ENCODE data around the gene DIO3. TPM values are rescaled to one million over a fixed set of nuclear protein-coding genes. Genes with fewer than 3 reads are reported as not detected.

The DIO3 gene
- total RNA-seq, 2 experiments from 2014 or later = not detected

- H3K4me1 ChIP-seq (ENCODE audit: insufficient read depth, low read length) = peaks cover 2% of the 10 kb centered on the region
- DNase-seq = no peak
- Mint-ChIP-seq H3K4me3 (no peak overlapping the region), H3K4me1 (ENCODE audit: low read depth) (peaks cover 4% of the 10 kb centered on the region), H3K36me3 (ENCODE audit: low read depth) (no peaks in the 10 kb centered on the region), H3K9me3 (no peaks in the 10 kb centered on the region), H3K27ac (no peak overlapping the region), H3K27me3 (peaks cover 49% of the 10 kb centered on the region)
- H3K27me3 ChIP-seq (ENCODE audit: control insufficient read depth in 1 of 2, insufficient read depth in 2 of 2, low read length in 2 of 2) = peaks cover 20 to 43% of the 10 kb centered on the region in 2 experiments
- ChIA-PET POLR2A (no interaction called here), CTCF (no interaction called here)
- TF ChIP-seq CTCF (IDR thresholded peaks at IDR 0.05) = no peak
- intact Hi-C loops (cut with DNase I, micrococcal nuclease) = no loop called here
- no peak overlapping the region for H3K27ac ChIP-seq (ENCODE audit: low read depth in 1 of 2, low read length in 2 of 2)
- no peak for ATAC-seq (ENCODE audit: poor library complexity)
- peaks cover 0 to 27% of the 10 kb centered on the region in 2 experiments for H3K9me3 ChIP-seq (ENCODE audit: control insufficient read depth in 1 of 2, insufficient read depth in 1 of 2, low read length in 2 of 2)
- no peaks in the 10 kb centered on the region for H3K36me3 ChIP-seq (ENCODE audit: insufficient read depth, low read length)
- no peak overlapping the region for H3K4me3 ChIP-seq (ENCODE audit: low read length)
Observed at GRCh38 chr14:101558739-101559240, 2.5 kb upstream of the DIO3 start.

GRCh38 chr14:101559250-101559623, 2.1 kb upstream of the DIO3 start:
- Mint-ChIP-seq H3K4me3 (no peak overlapping the region), H3K36me3 (ENCODE audit: low read depth) (no peaks in the 10 kb centered on the region), H3K4me1 (ENCODE audit: low read depth) (peaks cover 4% of the 10 kb centered on the region), H3K9me3 (no peaks in the 10 kb centered on the region), H3K27me3 (peaks cover 49% of the 10 kb centered on the region), H3K27ac (no peak overlapping the region)
- H3K27me3 ChIP-seq (ENCODE audit: control insufficient read depth in 1 of 2, insufficient read depth in 2 of 2, low read length in 2 of 2) = peaks cover 24 to 47% of the 10 kb centered on the region in 2 experiments
- H3K27ac ChIP-seq (ENCODE audit: low read depth in 1 of 2, low read length in 2 of 2) = no peak overlapping the region
- ChIA-PET POLR2A (no interaction called here), CTCF (no interaction called here)
- intact Hi-C loops (cut with DNase I, micrococcal nuclease) = no loop called here
- H3K4me3 ChIP-seq (ENCODE audit: low read length) = no peak overlapping the region
- TF ChIP-seq CTCF (IDR thresholded peaks at IDR 0.05) = no peak
- H3K4me1 ChIP-seq (ENCODE audit: insufficient read depth, low read length) = peaks cover 2% of the 10 kb centered on the region
- H3K36me3 ChIP-seq (ENCODE audit: insufficient read depth, low read length) = no peaks in the 10 kb centered on the region
- H3K9me3 ChIP-seq (ENCODE audit: control insufficient read depth in 1 of 2, insufficient read depth in 1 of 2, low read length in 2 of 2) = peaks cover 0 to 28% of the 10 kb centered on the region in 2 experiments
- no peak for ATAC-seq (ENCODE audit: poor library complexity)
- no peak for DNase-seq

GRCh38 chr14:101559624-101560533, 1.4 kb upstream of the DIO3 start:
- H3K36me3 ChIP-seq (ENCODE audit: insufficient read depth, low read length) = no peaks in the 10 kb centered on the region
- H3K9me3 ChIP-seq (ENCODE audit: control insufficient read depth in 1 of 2, insufficient read depth in 1 of 2, low read length in 2 of 2) = peaks cover 0 to 31% of the 10 kb centered on the region in 2 experiments
- peaks cover 2% of the 10 kb centered on the region for H3K4me1 ChIP-seq (ENCODE audit: insufficient read depth, low read length)
- Mint-ChIP-seq H3K4me3 (no peak overlapping the region), H3K36me3 (ENCODE audit: low read depth) (no peaks in the 10 kb centered on the region), H3K27me3 (peaks cover 49% of the 10 kb centered on the region), H3K4me1 (ENCODE audit: low read depth) (peaks cover 4% of the 10 kb centered on the region), H3K9me3 (no peaks in the 10 kb centered on the region), H3K27ac (no peak overlapping the region)
- DNase-seq (peak in 1 of 14 experiments; percentile 14), ATAC-seq (ENCODE audit: poor library complexity) (no peak)
- ChIA-PET POLR2A (no interaction called here), CTCF (no interaction called here)
- peaks cover 31 to 51% of the 10 kb centered on the region in 2 experiments for H3K27me3 ChIP-seq (ENCODE audit: control insufficient read depth in 1 of 2, insufficient read depth in 2 of 2, low read length in 2 of 2)
- no peak overlapping the region for H3K4me3 ChIP-seq (ENCODE audit: low read length)
- intact Hi-C loops (cut with DNase I, micrococcal nuclease) = no loop called here
- no peak for TF ChIP-seq CTCF (IDR thresholded peaks at IDR 0.05)
- H3K27ac ChIP-seq (ENCODE audit: low read depth in 1 of 2, low read length in 2 of 2) = no peak overlapping the region

Data from CD4-positive, alpha-beta T cell (primary cell).